Kidney tubule cell (primary cell): ENCODE results near the gene ADAMTSL3.
A peak's percentile ranks its signal among the peaks of the same experiment; 100 is the strongest.

Source experiments
- DNase-seq: peaks from one replicate; pipeline ENCODE4 v3.0.0-alpha.2; 2018; ENCODE audit warnings: low spot score

ADAMTSL3 gene

DNA sequence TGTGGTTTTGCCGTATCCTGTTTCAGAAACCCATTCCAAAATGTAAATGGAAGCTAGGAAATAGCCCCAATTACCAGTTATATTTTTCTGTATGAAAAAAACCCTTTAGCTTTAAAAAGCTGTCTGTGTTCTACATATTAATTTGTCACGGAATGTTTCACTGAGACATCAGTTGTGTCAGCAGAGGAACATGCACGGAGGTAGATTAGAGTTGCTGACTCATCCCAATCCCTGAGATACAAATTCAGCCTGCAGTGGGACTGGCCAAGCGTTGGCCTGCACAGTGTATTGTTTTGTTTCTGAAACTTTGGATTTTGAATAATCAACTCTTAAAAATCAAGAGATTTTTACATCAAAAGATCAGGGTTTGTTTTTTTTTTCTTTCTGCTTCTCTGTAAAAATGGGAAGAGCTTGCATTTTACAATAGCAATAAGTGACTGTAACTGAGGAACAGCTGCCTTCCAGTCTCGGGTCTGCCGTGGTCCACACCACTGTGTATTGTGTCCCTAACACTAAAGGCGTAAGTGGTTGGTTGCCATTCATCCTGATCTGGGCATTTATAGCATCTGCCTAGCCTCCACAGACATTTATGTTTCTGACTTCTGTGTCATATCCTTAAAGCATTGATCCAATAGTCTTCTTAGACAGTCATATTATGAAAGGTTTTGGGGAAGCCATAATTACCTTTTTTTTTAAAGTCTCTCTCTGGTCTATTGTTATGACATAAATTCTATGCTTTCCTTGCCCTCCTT is 218.1 kb downstream of the ADAMTSL3 start:
- peak; percentile 60 for DNase-seq

DNA sequence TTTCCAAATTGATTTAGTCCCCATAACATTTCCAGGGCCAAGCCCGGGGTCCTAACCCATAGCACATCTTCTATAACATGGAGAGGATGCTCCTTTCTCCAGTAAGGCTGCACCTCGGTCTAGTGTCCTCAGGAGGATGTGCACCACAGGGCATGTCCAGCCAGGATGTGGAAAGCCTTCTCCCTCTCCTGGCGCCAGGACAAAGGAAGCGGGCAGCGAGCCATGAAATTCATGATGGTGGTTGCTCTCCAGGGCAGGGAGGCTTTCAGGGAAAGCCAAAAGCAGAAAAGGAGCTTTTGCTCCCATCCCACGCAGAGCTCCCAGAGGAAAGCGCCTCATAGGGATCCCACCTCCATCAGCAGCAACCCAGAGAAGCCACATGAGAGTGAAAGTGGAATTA is 220.0 kb downstream of the ADAMTSL3 start:
- DNase-seq = peak; percentile 25

DNA sequence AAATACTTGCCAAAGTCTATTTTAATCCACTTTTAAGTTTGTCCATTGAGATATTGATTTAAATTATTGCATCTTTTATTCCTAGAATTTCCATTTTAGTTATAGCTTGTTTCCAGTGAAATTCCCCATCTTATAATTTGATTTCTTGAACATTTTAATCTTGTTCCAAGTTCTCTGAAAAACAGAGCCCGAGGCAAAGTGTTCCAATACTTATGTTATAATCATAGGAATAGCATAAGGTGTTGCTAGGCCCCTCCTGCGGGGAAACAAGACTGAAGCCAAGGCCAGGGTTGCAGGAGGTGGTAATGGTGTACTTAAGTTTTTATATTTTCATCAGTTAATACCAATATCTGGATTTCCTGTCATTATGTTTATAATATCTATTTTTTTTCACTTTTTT is 226.6 kb downstream of the ADAMTSL3 start:
- DNase-seq = no peak

DNA sequence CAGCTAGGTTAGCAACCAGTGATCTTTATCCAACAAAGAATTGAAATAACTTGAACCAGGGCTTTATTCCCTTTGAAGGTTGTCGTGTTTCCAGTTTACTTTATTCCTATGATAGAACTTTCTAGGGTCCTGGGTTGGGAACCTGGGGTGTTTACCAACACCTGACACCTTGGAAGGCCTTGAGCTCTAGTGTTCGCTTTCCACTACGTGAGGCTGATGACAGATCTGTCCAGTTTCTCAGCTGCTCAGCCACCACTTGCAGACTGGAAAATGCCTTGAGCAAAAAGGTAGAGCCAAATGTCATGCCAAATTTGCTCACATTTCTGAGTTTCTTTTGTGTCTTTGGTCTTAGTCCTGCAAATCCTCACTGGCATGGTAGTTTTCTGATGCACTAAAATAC is 227.2 kb downstream of the ADAMTSL3 start:
- no peak for DNase-seq

DNA sequence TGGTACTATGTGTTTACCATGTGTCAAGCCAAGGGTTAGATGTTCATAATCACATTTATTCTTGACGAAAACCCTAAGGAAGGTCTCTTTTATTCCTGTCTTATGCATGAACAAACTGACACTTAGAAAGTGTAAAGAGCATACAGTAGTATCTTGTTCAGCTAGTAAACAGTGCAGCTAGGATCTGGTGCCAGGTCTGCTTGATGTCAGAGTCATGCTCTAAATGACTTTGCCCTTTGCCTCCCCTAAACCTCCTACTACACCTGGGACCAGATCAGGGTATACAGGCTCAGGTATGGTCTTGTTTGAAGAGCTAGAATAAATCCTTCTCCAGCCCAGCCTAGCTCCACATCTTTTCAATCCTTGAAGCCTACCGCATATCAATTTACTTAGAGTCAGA is 232.4 kb downstream of the ADAMTSL3 start:
- DNase-seq = no peak

DNA sequence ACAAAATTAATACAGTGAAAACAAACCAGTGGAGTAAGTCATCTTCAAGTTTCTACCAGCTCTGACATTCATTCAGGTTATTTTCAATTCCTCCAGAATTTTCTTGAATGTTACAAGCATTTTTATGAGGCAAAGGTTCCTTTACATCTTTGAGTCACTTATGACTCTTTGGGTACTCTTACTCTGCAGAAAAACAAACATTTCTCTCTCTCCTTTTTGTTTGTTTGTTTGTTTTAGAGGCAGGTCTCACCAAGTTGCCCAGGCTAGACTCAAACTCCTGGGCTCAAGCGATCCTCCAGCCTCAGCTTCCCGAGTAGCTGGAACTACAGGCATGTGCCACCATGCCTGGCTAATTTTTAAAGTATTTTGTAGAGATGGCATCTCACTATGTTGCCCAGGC is 233.5 kb downstream of the ADAMTSL3 start:
- DNase-seq = no peak

DNA sequence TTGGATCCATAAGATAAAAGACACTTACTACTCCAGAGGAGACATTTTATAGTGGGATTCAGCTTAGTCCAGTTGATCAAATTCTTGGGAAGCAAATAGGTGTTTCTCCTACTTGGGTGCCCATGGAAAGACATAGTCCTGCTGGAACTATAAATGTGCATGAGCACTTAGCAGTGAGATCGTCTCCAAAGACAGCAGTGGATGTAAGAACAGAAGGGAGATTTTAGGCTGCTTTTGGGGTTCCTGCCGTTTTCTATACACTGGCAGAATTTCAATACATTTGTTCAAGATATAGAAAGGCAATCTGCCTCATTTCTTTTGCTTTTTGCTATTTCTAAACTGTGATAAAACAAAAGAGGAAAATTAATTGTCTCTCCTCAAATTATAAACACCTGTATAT is 234.0 kb downstream of the ADAMTSL3 start:
- no peak for DNase-seq

DNA sequence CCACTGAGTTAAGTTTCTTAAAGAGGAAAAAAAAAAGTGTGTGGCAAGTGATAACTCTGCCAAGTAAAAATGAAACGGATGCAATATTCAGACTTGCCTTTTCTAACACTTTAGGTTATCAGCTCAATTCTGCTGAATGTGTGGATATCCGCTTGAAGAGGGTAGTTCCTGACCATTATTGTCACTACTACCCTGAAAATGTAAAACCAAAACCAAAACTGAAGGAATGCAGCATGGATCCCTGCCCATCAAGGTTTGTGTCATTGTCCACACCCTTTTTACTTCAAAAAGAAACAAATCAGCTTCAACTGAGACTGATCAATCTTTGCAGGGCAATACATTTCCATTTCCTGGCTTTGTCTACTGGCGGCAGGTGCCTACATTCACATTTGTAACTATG is 236.1 kb downstream of the ADAMTSL3 start:
- DNase-seq = no peak

DNA sequence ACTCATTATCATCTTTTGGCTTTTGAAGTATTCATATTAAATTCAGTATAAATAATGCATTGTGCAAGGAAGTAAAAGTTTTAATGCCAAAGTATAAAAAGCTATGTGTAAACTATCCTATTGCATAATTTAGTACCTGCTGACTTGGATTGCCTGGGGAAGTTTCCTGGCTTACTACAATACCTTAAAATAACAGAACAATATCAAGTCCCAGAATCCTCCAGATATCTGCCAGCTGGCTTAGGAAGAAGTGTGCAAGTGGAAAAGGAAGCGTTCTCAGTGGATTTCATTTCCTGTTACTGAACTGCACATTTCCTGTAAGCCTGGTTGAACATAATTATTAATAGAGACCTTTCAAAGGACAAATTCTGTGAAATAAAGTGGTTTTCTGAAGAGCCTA is 236.7 kb downstream of the ADAMTSL3 start:
- DNase-seq = no peak

DNA sequence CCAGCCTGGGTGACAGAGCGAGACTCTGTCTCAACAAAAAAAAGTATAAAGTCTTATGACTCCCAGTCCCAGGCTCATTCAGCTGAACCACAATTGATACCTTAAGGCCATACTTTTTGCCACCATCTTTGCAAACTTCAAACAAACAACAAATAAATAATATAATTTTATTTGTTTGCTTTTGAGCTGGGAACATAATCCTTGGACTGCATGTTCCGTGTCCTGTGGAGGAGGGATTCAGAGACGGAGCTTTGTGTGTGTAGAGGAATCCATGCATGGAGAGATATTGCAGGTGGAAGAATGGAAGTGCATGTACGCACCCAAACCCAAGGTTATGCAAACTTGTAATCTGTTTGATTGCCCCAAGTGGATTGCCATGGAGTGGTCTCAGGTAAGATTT is 238.6 kb downstream of the ADAMTSL3 start:
- DNase-seq = no peak

DNA sequence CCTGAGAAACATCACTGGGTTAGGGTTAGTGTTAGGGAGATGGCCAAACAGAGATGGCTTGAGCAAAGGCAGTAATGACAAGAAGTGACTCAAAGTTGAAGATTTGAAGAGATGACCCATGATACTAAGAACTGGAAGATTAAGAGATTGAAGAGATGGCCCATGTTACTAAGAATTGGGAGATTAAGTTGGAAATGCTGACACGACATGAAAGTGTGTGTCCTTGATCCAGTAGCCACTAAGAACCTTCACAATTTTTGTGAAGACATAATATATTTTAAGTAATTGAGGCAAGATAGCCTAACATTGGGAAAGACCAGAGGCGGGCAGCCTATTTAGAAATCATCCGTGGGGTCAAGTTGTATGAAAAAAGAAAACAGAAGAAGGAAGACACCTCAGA is 239.4 kb downstream of the ADAMTSL3 start:
- DNase-seq = no peak

DNA sequence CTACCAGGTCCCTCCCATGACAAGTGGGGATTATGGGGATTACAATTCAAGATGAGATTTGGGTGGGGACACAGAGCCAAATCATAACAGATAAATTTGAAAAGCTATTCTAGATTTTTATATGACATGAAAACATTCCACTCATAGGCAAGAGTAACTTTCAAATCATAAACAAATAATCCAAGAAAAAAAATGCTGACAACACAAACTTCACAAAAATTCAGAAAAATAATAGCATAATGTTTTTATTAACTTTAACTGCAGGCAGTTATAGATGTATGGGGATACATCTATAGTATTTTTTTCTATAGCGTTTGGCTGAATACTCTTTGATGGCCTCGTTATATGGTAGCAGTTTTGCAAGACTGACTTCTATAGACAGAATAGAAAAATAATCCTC is 243.1 kb downstream of the ADAMTSL3 start:
- DNase-seq = no peak

DNA sequence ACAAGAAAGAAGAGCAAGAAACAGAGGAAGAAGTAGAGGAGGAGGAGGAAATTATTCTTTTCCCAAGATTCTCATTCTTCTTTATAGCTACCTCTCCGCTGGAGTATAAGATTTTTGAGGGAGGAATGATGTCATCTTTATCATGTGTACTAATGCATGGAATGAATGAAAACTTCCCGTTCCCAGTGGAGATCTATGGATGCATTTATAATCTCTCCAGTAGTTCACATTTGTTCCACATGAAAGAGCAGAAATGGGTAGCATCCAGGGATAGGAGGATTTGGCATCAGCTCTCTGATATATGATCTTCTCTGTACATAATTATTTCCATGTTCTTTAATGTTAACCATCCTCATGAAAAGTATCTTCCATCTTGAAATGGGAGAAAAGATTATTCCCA is 244.4 kb downstream of the ADAMTSL3 start:
- DNase-seq = no peak

DNA sequence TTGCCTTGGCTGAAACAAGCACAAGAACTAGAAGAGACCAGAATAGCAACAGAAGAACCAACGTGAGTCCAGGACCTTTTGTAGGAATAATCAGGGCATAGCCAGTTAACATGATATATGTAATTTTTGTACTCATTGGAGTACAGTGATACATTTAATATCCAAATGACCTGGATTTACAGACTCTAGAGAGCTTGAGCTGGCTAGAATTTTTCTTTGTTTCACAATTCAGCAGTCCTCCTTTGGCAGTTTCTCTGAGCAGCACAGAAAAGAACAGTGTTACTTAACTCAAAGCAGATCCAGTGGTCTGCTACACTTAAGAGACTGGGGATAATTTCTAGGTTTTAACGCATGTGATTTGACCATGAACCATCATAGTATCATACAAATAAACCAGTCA is 245.7 kb downstream of the ADAMTSL3 start:
- no peak for DNase-seq

DNA sequence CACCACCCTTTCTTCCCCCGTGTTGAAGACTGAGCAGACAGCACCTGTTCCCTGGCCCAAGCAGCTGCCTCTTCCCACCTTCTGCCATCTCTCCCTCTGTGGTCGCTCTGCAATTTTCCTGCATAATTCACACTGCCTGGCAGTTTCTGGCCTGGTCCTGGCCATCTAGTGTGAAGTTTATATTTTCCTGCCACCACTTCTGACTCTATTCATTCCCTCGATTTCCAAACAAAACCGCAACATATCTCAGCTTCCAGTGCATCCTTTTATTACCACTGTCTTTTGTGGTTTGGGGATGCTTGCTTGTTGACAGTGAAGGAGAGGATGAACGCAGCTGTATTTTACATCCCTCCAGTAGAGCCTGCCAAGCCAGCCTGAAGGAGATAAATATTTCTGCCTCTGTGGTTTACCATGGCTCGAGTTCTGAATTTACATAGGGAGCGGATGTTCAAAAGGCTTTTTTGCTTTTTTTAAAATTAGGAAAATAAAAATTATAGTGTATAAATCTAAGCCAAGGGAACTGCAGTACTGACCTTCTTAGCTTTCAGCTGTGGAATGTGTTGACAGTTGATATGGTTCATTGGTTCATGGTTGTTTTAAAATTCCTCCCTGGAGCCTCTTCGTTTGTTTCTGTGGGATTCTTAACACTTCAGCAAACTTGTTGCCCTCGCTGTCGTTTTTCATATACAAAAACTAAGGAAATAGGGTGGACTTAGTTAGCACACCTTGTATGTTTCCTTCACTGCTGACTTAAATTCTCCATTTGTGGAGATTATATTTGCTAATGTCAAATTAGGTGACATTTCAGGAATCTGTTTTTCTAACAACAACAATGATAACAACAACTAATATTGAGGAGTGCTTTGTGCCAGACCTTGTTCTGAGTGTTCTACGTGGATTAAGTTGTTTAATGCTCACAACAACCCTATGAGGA is 250.5 kb downstream of the ADAMTSL3 start:
- peak; percentile 30 for DNase-seq

DNA sequence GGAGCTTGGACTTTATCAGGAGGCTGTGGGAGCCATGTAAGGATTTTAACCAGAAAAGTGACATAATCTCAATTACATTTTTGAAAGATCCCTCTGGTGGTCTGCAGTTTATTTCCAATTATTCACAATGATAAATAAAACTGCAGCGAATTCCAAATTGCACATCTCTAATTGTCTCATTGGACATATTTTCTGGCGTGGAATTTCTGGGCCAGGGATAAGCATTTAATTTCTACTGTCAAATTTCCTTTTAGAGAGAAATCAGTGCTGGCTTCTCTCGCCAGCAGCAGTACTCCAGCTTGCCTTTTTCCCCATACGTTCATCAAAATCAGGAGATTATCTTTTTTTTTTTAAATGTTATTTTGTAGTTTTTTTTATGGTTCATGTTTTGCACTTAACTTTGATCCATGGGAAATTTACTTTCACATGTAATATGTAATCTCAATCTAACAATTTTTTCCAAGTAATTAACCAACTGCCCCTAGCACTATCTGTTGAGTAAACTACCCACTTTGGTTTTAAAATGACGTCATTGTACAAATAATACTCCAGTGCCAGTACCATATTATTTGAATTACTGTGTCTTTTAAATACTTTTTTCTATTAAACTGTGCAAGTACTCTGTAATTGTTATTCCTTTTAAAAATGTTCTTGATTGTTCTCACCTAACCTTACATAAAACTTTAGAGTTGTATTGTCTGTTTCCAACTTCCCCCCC is 251.8 kb downstream of the ADAMTSL3 start:
- no peak for DNase-seq

DNA sequence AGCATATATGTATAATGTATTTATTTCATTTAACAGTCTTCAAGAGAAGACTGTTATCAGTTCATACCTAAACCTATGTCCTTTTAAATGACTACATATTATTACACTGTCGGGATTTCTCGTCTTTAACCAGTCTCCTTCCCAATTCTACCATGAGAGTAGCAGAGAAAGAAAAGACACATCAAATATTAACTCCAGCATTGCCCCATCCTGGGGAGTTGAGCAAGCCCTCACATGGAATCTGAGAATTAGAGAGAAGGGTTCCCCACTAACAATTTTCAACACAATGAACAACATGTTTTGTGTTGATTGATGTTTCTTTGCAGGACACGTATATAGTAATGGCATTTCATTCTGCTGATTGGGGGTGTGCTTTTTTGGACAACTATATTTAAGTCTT is 257.4 kb downstream of the ADAMTSL3 start:
- DNase-seq = no peak

DNA sequence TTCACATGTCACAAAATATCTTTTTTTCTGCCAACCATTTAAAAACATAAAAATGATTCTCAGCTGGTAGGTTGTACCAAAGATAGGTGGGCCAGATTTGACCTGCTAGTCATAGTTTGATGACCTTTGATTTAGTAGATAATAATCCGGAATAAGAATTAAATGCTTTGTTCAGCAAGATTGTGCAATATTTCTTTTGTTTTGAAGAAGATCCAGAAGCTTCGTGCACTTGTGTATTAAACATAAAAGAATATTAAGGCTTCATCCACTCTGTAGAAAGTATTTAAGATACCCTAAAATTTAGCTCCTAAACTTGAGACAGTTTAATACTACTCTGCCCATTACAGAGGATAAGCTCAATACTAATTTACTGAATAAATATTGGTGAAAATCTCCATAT is 258.4 kb downstream of the ADAMTSL3 start:
- no peak for DNase-seq

DNA sequence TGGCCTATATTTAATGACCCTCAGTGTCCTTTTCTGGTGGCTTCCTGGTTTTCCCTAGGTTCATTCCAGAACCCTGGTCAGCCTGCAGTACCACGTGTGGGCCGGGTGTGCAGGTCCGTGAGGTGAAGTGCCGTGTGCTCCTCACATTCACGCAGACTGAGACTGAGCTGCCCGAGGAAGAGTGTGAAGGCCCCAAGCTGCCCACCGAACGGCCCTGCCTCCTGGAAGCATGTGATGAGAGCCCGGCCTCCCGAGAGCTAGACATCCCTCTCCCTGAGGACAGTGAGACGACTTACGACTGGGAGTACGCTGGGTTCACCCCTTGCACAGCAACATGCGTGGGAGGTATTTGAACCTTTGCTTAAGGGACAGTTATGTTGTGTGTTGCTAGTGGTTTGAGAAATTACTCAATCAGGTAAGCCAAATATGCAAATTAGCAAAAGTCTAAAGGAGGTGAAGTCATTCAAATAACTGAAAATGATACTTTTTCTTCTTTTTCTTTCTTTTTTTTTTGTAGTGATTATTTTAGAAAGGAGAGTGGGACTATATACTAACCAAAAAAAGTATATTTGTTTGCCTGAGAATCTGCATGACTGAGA is 259.2 kb downstream of the ADAMTSL3 start:
- no peak for DNase-seq

DNA sequence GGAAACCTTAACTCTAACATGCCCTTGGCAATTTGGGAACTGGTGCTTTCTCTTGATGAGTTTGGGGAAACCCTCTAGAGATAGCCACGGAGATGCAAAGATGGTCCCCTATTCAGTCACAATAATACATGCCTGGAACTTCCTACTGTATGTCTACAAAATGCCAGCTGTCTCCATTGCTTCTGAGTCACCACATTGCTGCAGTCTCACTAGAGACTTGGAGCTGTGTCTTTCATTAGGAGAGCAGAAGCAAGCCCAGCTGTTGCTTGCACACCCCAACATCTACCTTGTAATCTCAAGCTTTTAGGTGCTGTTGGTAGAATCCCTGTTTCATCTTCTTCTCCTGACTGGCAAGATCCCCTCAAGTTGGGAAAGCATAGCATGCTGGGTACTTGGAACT is 261.0 kb downstream of the ADAMTSL3 start:
- DNase-seq = peak; percentile 14

DNA sequence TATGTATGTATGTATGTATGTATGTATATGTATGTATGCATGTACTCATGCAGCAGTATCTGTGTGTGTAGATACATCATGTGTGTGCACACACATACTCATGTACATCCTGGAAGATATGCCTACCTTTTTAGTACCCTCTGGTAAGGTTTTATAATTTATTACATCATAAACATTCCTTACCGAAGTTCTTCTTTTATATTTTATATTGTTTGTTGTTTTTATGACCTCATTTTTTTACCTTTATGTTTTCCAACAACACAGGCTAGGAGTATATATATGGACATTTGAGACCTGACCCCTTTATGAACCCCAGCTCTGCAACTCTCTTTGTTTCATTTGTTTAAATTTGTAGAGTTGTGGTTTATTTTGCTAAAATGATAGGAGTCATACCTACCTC is 263.5 kb downstream of the ADAMTSL3 start:
- no peak for DNase-seq

DNA sequence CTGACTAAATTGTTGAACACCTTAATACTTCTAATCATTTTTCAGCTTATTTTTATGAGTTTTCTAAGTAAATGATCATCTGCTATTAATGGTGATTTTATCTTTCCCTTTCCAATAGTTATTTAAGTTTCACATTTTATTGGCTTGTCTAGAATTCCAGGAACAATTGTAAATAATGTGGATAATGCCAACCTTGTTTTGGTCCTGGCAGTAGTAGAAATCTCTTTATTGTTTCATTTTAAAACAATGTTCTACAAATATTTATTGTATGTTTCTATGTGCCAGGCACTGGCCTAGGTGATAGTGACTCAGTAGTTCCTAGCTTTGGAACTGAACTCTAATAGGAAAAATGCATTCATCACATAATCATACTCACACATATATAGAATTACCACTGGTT is 264.1 kb downstream of the ADAMTSL3 start:
- DNase-seq = no peak
